NCI-H82 treated with DMSO at 0.1 percent for 48 hours (cell line): Measurements from ENCODE around the gene CIT.

Experiments used
- DNase-seq: peaks from one replicate; lab custom pipeline; 2025; ENCODE audit not compliant: unreplicated experiment; lab: John Stamatoyannopoulos, UW

The CIT gene

DNA sequence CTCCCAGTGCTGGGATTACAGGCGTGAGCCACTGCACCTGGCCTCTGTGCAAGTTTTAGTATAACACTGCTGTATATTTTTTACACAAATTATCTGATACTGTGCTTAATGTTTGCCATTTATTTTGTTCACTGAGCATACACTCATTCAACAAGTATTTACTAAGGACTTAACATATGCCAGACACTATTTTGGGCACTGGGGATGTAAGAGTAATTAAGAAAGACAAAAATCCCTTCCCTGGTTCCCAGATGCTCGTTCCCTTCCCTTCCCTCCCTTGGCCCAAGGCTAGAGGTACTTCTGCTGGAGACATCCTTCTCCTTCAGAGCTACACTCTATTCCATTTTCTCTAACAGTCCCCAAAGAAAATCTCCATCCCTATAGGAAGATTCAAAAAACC lies 12.5 kb downstream of the CIT start:
- DNase-seq, result no peak

DNA sequence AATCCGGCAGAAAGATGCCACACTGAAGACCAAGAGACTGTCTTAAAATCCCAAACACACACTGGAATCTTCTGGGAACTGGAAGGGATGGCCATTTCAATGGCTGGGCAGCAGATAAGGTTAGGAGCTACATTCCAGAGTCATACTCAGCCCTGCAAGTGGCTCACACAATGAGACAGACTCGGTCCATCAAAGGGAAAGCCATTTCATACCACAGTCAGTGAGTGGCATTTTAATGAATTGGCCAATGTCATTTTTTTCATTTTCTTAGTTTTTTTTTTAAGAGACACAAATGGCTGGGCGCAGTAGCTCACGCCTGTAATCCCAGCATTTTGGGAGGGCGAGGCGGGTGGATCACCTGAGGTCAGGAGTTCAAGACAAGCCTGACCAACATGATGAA lies 17.9 kb downstream of the CIT start:
- DNase-seq, result no peak

DNA sequence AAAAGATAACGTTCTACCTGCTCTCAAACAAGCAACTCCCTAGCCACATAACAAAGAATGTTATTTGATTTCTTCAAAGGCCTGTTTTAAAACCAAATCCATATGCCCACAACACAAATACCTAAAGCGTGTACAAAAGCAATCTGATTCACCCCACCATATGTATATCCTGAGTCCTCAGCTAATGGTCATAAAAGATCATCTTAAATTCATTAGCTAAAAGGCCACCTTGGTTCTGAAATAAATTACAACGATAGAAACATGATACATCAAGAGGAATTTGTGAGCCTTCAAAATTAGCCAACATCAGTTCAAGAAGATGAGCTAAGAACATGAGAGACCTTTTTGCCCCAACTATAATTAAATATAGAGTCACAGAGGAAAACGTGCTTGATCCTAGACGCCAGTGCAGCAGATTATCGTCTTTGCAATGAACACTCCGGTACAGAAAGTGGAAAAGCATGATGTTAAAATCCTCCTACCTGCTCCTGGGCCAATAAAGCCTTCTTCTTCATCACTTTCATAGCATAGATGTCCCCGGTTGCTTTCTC lies 20.0 kb downstream of the CIT start:
- DNase-seq, result no peak

DNA sequence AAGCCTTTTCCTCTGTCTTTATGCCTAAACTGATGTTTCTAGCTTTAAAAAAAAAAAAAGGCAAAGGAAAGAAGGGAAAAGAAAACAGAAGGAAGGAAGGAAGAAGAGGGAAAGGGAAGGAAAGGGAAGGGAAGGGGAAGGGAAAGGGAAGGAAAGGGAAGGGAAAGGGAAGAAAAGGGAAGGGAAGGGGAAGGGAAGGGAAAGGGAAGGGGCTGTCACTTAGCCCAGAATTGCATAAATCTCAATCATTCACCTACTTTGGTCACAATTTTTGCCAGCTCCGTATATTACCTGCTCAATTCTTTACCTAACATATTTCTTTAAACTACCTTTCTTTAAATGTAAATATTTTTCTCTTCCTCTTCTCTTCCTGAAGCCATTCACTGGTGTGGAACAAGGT lies 26.8 kb downstream of the CIT start:
- DNase-seq, result no peak

DNA sequence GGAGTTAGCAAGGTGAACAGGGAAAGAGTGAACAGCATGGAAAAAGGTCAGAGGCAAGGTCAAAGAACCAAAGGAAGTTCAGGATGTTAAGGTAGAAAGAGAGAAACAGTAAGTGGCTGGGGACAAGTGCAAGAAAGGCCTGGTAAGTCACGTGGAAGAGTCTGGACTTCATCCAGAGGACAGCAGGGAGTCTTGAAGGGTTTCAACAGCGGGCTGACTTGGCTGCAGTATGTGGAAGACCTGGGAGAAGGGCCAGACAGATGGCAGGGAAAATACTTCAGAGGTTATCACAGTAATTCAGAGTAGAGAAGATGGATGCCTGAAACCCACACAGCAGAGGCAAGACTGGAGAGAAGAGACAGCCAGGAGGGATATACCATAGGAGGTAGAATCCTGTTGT lies 34.0 kb downstream of the CIT start:
- no peak for DNase-seq

DNA sequence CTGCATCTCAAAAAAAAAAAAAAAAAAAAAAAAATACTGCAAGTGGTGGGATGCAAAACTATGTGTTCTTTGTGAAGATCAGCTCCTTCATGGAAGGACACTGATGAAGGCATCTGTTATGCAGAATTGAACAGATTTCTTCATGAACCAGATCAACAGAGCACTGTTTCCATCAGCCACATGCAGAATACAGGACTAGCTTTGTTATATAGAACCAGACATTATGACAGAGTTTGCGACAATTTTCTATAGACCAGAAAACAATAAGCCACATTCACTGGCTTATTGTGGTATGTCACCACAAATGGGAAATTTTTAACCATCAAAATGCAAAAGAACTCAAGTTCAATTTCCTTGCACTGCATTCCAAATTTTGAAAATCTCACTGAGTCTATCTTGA lies 34.7 kb downstream of the CIT start:
- no peak for DNase-seq

DNA sequence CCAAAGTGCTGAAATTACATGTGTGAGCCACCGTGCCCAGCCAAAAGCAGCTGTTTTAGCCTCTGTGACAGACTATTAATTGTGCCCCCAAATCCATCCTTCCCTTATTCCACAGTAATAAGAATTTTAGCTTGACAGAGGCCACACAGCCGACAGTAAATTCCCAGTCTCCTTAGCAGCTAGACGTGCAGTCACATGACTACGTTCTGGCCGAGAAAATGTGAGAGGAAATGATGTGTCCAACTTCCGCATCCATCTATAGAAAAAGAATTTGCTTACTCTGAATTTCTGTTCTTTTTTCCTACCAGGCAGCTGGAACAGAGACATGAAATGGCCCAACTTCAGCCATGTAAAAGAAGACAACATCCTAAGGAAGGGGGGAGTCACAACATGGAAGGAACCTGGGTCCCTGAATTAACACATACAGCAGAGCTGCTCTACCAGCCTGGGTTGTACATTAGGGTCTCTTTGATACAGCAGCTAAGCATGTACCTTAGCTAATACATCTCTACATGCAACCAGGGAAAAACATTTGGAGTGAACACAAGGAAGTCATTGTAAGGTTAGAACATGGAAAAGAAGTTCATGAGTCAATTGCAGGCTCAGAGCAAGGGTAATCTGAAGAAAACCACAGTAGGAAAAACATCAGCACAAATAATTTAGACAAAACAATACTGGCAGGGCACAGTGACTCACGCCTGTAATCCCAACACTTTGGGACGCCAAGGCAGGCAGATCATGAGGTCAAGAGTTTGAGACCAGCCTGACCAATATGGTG lies 35.5 kb downstream of the CIT start:
- no peak for DNase-seq

DNA sequence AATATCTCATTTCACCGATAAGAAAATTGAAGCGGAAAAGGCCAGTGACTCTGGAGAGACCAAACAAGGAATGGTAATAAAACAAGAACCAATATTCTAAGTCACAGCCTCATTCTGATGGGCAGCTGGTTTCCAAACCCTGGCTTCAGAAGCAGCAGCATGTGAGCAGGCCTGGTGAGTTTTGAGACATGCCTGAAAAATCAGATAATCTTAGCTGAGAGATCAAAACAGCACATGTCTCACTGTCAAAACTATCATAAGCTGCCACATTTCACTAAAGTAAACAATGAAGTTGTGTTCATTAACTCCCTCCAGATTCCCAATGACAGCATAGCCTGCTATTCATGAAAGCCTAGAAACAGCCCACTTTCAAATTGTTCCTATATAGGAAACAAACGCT lies 36.5 kb downstream of the CIT start:
- no peak for DNase-seq

DNA sequence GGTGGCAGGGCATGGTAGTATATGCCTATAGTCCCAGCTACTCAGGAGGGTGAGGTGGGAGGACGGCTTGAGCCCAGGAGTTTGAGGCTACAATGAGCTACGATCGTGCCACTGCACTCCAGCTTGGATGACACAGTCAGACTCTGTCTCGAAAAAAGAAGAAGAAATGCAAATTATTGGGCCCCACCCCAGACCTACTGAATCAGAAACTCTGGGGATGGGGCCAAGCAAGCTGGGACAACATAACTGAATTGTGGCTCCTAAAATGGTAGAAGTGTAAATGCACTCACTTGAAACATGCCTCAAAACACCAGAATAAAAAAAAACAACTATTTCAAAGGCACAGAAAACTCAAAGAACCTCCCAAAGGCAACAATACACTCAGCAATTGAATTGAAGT lies 37.0 kb downstream of the CIT start:
- no peak for DNase-seq

DNA sequence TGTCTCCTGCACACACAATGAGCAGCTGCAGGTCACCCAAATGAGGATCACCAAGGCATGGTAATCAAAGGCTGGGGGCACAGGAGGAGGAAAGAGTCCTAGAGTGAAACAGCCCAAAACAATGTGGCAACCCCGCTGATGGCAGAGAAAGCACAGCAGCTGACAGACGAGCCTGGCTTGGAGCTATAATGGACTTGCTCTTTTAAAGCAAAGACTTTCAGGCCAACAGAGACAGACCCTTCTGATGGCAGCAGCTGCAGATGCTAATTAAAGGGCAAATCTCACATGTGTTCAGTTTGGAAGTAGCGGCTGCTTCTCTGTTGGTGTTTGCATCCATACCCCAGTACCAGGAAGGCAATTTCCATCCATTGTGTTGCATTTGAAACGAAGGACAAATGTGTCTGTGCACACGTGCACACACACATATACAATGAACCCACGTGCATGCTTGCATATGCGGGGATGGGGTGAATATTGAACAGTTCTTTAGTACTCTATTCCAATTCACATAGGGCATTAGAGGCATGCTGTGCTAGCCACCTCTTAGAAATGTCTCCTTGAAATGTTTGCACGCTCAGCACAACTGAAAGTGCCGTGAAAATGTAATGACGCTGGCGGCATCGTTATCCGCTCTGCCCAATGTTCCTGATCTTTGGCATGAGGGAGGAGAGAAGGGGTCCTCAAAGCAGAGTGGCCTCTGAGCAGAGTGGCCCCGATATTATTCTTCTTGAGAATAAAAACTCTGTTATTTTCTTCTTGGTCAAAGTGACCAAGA lies 38.1 kb downstream of the CIT start:
- no peak for DNase-seq

DNA sequence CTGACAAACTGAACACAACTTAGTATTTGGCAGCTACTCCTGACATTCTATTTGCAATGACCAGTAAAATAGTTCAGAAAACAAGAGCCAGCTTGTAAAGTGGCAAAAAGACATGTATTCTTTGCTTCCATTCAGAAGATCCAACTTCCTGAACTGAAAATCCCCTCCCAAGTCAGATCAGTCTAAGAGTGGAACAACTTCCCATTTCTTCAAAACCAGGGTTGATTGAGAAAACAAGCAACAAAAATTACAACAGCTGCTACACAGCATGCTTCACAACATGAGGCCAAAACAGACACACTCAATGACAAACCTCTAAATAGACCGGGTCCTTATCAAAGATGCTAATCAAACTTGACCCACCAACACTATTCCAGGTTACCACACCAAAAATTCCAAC lies 40.3 kb downstream of the CIT start:
- no peak for DNase-seq

DNA sequence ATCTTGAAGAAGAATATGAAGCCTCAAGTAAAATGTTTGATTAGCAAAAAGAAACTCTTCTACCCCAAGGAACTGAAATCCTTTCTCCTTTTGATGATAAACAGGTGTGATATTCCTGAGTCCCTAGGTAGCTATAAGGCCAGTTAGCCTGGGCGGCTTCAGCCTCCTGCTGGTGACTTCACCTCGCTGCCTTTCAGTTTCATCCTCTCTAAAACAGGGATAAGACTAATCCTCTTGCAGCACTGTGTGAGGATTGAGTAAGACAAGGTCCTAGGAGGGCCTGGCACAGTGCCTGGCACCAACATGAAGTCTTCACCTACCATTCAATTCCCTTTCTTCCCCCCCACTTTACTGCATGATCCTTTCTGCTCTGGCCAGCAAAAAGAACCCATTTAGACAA lies 42.1 kb downstream of the CIT start:
- DNase-seq, result no peak

DNA sequence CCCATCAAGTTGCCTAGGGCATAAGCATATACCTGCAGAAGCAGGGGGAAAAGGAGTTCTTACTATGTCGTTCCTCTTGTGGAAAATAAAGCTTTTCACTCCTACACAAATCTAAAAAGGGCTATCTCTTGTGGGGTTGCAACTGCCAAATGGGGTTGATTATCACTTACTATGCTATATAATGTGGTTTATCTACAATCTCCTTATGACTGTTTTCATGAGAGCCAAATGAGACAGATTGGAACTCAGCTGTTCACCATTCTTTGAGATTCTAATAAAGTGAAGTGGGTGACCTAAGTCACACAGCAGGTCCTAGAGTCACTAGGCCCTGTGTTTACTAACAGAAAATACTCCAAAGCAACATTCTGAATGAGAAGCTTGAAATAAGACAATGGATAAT lies 47.7 kb downstream of the CIT start:
- DNase-seq, result no peak

DNA sequence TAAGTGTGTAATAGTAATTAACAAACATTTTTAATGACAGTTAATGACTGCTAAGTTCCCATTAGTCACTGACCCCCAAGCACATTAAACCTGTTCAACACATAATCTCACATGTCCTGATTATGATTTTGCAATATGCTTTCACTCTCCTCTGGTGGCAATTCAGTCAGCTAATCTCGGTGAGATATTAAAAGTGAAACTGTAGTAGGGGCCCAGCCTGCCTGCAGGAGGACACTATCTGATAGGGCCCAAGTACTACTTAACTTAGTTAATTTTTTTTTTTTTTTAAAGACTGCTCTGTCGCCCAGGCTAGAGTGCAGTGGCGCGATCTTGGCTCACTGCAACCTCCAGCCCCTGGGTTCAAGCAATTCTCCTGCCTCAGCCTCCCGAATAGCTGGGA lies 48.8 kb downstream of the CIT start:
- DNase-seq, result no peak

DNA sequence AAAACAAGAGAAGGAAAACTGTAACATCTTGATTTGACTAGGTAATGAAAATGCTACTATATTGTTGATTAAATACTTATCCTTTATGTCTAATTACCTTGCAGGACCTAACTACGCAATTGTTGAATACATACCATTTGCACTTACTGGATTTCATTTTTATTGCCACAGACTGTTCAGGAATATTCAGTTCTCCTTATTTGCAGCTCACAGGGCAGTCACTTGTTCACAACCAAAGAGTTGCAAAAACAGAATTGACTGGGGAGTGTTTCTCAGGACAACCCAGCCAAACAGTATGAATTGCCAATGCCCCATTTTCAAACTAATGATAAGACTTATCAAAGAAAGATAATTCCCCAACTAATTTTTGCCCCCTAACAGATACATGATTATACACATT lies 49.4 kb downstream of the CIT start:
- DNase-seq, result no peak

DNA sequence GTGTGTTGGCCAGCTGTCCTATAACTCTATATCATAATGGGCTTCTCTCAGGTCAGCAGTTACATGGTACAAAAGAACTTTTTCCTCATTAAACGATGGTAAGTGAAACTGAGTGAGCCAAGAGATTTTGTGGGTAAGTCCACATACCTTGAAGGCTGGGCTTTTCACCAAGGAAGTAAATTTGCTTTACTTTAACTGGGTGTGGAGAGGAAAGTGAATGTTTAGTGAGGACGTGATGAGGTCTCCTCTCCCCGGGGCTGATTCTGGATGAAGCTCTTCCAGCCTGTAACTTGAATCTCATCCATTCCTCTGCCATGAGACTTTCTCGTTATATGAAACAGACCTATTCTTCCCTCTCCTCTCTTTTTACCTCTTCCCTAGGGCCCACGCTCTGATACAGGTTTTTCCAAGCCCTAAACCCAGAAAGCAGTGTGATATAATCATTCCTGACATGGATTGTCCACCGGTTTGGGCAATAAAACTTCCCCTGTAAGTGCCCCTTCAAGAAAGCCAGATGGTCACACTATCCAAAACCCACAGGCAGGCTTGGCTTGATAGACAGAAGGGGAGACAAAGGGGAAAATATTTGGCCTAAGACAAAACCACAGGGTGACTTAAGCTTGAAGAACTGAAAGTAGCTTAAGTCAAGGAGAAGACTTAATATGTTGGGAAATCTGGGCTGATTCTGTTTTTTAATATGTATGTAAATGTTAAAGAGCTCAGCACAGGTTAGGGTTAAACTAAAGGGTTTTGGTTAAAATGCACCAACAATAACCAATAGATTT lies 50.3 kb downstream of the CIT start:
- DNase-seq, result no peak

DNA sequence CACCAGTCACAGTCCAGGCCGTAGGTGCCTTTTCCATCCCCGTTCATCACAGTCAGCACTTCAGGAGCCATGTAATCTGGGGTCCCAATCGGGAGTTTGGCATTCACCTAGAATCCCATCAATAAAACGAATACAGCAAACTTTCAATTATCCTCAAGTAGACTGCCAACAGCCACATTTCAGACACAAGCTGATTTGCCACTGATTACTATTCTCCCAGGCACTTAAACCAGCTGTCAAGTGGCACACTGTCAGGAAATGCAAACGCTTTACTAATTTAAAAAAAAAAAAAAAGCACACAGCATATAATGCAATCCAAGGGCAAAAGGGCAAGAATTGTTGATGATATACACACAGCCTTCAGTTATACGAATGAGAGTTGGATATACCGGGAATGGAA lies 51.9 kb downstream of the CIT start:
- no peak for DNase-seq

DNA sequence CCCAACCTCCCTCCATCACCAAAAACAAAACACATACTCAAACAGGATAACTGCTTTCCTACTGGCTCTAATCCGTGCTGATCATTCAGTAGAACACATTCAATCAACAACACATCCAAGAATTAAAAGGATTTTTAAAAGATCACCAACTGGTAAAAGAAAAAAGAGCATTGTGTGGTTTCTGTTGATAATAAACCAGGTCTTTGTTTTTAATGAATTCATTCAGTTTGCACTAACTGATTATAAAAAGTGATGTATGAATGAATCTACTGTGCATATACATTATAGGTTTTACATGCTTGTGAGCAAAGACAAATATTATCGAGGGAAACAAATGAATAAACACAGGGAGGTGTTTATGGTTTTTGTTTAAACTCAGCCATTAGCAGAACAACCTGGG lies 55.1 kb downstream of the CIT start:
- DNase-seq, result no peak

DNA sequence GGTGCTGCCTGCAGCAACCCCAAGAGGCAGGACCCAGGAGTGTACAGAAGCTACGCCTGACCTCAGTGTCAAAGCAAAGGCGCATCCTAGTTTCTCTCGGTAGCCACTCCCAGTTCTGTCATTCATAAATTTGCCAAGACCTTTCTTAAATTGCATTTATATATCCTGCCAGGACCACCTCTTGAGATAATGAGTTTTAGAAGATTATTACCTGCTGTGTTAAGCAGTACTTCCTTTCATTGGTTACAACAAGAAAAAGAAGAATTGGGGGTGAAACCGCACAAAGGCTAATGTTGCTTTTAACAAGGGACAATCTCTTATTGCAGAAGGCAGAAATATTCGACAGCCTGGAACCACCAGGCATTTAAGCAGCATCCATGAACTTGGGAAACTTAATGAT lies 57.8 kb downstream of the CIT start:
- DNase-seq, result no peak

DNA sequence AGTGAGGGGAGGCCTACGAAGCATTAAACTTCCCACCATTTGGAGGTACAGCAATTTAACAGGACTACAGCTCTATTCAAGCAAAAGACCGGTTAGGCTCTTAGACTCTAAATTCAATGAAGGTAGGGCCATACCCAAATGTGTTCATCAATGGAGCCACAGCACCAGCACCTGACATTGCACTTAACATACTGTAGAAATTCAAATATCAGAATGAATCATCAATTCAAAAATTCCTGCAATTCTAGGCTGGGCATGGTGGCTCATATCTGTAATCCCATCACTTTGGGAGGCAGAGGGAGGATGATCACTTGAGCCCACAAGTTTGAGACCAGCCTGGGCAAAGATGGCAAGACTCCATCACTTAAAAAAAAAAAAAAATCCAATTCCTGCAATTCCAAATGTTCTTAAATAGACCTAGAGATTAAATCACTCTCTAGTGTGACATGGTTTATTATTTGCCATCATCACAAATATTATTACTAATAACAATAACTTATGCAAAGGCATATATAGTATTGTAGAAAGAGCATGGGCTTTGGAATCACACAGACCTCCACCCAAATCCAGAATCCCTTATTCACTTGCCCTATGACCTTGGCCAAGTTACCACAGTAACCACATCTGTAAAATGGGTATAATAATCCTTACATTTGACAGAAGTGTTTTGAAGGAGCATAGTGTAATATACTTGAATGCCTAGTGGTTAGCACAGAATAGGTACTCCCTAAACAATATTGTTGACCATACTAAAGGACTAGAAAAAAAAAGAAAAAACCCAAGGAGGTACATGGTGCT lies 59.4 kb downstream of the CIT start:
- no peak for DNase-seq

DNA sequence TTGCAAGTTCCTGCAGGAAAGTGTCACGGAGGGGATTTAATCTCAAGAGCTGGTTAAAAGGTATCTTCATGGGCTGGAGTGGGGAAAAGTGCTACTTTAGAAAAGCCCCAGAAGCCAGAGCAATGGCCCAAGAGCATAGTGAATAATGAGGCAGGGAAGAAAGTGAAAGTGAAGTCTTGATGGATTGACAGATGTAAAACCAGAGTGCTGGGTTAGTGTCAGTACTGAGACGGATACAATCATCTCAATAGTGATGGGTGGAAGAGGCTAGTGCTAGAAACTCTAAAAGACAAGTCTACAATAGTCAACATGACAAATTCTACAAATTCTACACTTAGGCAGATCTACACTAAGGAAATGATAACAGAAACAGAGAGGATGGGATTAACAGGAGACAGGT lies 68.1 kb downstream of the CIT start:
- DNase-seq, result no peak
